AG04449 (cell line): Measurements from ENCODE around the gene SLC6A13.

Experiments
- CTCF ChIA-PET: fragments of 350-600 bp; formaldehyde crosslinking; extraction: SDS; loops from one replicate; lab custom pipeline; 2021; ENCODE audit warnings: antibody characterized with exemption; lab: Yijun Ruan, JAX
- POLR2A ChIA-PET: fragments of 400-600, 350-600 bp; formaldehyde crosslinking; extraction: SDS; loops from one replicate; lab custom pipeline; 2020; ENCODE audit warnings: antibody characterized with exemption, inconsistent platforms; lab: Yijun Ruan, JAX
- DNase-seq: peaks from one replicate; pipeline ENCODE4 v3.0.0-alpha.2; 2010; ENCODE audit warnings: low read depth, low spot score
- H3K4me3 ChIP-seq: 2 replicates; pipeline ENCODE4 v1.5.1; 2011; ENCODE audit warnings: low read depth, mild to moderate bottlenecking, control low read depth, low read length
- TF ChIP-seq, protein P1 (sequence below): IDR thresholded peaks from one replicate; pipeline ENCODE4 v1.5.1; 2011; ENCODE audit warnings: mild to moderate bottlenecking, moderate library complexity, low read length, control low read depth, inconsistent platforms; ENCODE audit not compliant: insufficient read depth; ENCODE audit errors: missing control alignments

Gene SLC6A13

DNA sequence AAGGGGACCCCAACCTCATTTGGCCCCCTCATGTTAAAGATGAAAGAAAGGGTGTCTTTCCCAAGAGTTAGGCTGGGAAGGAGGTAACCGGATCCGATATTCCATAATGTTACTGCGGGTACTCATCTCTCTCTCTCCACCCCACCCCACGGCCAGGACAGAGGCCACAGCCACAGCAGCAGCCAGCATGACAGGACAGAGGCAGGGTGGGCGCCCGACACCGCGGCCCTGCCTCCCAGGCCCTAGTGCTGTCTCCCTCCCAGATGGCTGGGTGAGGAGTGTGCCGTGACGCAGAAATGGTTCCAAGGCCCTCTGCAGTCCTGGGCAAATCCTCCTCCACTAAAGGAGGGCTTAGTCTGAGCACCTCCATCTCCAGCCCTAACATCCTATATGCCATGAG, 54.8 kb downstream of the SLC6A13 start:
- CTCF ChIA-PET: no interaction called here
- TF ChIP-seq, protein P1, sequence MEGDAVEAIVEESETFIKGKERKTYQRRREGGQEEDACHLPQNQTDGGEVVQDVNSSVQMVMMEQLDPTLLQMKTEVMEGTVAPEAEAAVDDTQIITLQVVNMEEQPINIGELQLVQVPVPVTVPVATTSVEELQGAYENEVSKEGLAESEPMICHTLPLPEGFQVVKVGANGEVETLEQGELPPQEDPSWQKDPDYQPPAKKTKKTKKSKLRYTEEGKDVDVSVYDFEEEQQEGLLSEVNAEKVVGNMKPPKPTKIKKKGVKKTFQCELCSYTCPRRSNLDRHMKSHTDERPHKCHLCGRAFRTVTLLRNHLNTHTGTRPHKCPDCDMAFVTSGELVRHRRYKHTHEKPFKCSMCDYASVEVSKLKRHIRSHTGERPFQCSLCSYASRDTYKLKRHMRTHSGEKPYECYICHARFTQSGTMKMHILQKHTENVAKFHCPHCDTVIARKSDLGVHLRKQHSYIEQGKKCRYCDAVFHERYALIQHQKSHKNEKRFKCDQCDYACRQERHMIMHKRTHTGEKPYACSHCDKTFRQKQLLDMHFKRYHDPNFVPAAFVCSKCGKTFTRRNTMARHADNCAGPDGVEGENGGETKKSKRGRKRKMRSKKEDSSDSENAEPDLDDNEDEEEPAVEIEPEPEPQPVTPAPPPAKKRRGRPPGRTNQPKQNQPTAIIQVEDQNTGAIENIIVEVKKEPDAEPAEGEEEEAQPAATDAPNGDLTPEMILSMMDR: no peak
- no peak for DNase-seq
- POLR2A ChIA-PET: no interaction called here
- no peak overlapping the region for H3K4me3 ChIP-seq

DNA sequence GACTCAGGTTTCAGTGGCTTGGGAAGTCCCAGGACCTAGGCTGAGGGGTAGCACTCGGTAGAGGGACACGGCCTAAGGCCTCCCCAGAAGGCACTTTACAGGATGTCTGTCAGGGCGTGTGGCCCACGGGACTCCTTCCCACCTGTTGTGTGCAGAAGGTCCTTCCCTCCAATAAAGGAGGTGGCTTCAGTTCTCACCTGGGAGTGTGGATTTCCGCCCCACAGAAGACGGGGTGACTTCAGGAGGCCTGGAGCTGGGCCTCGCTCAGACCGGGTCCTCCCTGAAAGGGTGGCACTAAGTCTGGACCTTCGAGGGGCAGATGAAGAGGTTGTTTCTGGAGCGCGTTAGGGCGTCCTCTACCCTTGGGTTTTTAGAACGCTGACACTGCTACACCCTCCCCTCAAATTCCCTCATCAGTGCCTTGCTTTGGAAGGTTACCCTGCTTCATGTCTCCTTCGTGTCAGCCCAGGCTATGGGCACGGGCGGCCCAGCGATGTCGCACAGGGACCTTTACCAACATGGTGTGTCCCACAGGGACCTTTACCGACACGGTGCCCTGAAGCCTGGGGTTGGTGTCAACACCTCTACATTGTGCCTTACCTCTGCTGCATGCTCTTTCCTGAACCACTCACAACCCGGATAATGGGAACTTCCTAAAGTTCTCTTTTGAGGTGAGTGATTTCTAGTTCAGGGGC, 55.7 kb downstream of the SLC6A13 start:
- POLR2A ChIA-PET: no interaction called here
- TF ChIP-seq, protein P1: no peak
- CTCF ChIA-PET: no interaction called here
- no peak for DNase-seq
- no peak overlapping the region for H3K4me3 ChIP-seq

DNA sequence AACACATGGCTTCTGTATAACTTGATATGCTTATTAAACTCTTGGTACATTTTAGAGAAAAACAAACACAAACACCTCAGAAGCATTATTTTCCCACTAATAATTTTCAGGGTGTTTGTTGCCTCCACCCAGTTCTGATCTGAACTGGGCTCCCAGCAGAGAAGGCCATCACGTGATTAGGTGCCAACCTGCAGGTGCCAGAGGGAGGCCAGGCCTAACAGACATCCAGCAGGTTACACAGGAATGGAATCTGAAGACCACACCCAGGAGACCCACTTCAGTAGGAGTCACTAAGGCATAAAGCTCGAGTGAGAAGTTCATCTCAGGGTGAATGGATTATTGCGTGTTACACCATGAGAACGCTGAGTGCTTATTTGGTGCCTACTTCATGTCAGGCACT, 57.6 kb downstream of the SLC6A13 start:
- TF ChIP-seq, protein P1: no peak
- no peak for DNase-seq
- CTCF ChIA-PET: no interaction called here

DNA sequence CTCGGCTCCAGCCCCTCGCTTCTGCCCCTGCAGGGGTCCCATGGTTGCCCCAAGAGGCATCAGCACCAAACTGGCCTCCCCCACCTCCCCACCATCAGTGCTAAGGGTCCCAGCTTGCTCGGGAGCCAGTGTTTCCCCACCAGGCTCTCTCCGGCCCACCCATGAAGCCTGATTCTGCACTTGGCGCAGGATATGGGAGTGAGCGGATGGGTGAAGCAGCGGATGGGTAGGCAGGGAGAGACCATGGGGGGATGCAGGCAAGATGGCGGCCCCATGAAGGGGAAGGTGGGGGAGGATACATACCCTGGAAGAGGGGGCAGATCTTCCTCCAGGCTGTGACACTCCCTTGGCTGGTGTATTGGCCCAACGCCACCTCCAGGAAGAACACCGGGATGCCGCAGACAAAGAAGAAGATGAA, 58.4 kb downstream of the SLC6A13 start:
- TF ChIP-seq, protein P1: no peak
- ChIA-PET POLR2A (no interaction called here), CTCF (interaction anchor here (0.6 kb wide), 1 partner anchor 29 kb away, joined by 3 read pairs; no protein-coding TSS in a partner anchor)
- no peak overlapping the region for H3K4me3 ChIP-seq
- no peak for DNase-seq

More for the DNA sequence above, 57.6 kb downstream of the SLC6A13 start:
- no peak overlapping the region for H3K4me3 ChIP-seq
- POLR2A ChIA-PET: no interaction called here

DNA sequence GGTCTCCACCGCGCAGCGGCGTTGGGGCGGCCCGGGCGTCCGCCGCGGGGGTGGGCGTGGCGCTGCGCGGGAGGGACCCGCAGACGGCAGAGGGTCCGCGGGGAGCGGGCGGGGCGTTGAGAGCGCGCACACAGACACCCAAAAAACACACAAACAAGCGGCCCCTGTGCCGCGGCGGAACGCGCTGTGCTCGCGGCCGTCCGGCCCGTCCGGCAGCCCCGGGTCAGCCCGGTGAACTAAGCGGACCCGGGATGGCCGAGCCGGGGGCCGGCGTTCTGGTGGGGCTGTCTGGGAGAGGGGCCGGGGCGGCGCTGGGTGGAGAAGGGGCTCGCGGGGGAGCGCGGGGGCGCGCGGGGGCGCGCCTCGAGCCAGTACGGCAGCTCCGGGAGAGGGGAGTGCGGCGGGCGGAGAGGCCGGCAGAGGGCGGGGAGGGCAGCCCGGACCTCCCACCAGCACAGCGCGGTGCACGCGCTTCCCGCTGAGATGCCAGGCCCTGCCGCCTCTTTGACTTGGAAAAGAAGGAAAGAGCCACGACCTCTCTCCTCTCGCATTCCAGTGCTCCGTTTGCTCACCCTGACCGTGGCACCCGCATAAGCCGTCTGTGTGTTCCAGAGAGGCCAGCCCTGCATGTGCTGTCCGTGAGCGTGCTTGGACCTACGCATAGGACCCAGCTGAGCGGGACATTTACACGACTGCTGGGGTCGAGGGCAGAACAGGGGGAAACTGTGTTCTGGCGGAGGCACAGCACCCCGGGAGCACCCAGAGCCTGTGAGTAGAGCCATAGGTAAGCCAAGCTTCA, 59.0 kb downstream of the SLC6A13 start:
- H3K4me3 ChIP-seq: peak overlapping the region; percentile 43
- DNase-seq: no peak
- TF ChIP-seq, protein P1: peak; percentile 19
- POLR2A ChIA-PET: no interaction called here
- CTCF ChIA-PET: interaction anchor here (0.6 kb wide), 1 partner anchor 29 kb away, joined by 3 read pairs; no protein-coding TSS in a partner anchor

DNA sequence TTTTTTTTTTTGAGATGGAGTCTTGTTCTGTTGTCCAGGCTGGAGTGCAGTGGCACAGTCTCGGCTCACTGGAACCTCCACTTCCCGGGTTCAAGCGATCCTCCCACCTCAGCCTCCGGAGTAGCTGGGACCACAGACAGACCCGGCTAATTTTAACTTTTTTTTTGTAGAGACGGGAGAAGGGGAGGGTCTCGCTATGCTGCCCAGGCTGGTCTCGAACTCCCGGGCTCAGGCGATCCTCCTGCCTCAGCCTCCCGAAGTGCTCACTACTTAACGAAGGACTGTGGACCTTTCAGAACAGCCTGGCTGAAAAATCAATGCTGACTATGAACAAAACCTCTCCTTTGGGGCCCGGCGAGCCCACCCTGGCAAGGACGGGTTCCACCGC, 59.6 kb downstream of the SLC6A13 start:
- ChIA-PET CTCF (no interaction called here), POLR2A (no interaction called here)
- no peak for DNase-seq
- TF ChIP-seq, protein P1: no peak
- no peak overlapping the region; the same call in 1 of the 2 replicates for H3K4me3 ChIP-seq
